GM12878 (cell line): ENCODE data around the gene ATAD2B. TPM values are rescaled to one million over a fixed set of nuclear protein-coding genes. Genes with fewer than 3 reads are reported as not detected.

ENCODE experiments used
- ATAC-seq: fragments of 200-7000 bp; cut with Tn5 transposase; 3 replicates; pipeline ENCODE4 v1.9.1; 2020; ENCODE audit warnings: mild to moderate bottlenecking, moderate library complexity
- BruUV-seq: library from RNA; stranded (reverse); fragments of 400-500 nt; replicated peaks from 2 replicates; lab custom pipeline; 2021; lab: Mats Ljungman, UMichigan
- CTCF ChIA-PET: fragments of 300-600 bp; sonication (Branson Sonifier 250); formaldehyde crosslinking; extraction: SDS; loops from one replicate; lab custom pipeline; 2021; ENCODE audit warnings: inconsistent platforms; lab: Yijun Ruan, JAX
- POLR2A ChIA-PET: fragments of 350-600 bp; formaldehyde crosslinking; extraction: SDS; loops from one replicate; lab custom pipeline; 2021; ENCODE audit warnings: inconsistent platforms; lab: Charles Lee
- RAD21 ChIA-PET: fragments of 300-600 bp; sonication (Branson Sonifier 250); formaldehyde crosslinking; loops from one replicate; lab custom pipeline; 2023; ENCODE audit warnings: antibody characterized with exemption; ENCODE audit not compliant: unreplicated experiment; lab: Charles Lee
- SMC1A ChIA-PET: fragments of 300-600 bp; sonication (Branson Sonifier 250); formaldehyde crosslinking; loops from one replicate; lab custom pipeline; 2023; ENCODE audit not compliant: unreplicated experiment, uncharacterized antibody; lab: Charles Lee
- DNase-seq: peaks from one replicate; pipeline ENCODE4 v3.0.0-alpha.2; 2011; ENCODE audit warnings: low read depth, low spot score
- FAIRE-seq: peaks from 3 replicates; lab custom pipeline; 2011; peaks lifted over from hg19 to GRCh38; lab: Jason Lieb, UNC
- H2AFZ ChIP-seq: 2 replicates; pipeline ENCODE4 v1.6.0; 2011; ENCODE audit warnings: low read depth, low read length, control low read depth; ENCODE audit not compliant: control insufficient read depth
- H3K27ac ChIP-seq: 2 replicates; pipeline ENCODE4 v1.5.1; 2011; ENCODE audit warnings: control low read depth; ENCODE audit not compliant: control insufficient read depth, insufficient read depth
- H3K27me3 ChIP-seq, 2 experiments: replicated peaks in 1 of 2; 2 replicates each; pipeline versions ENCODE4 v1.6.0 to v1.6.1; 2011; ENCODE audit warnings: low read length in 1 of 2; ENCODE audit not compliant: control insufficient read depth in 2 of 2, insufficient read depth in 2 of 2
- H3K36me3 ChIP-seq, 2 experiments: 2 replicates each; pipeline ENCODE4 v1.5.1; 2011; ENCODE audit warnings: low read length in 1 of 2; ENCODE audit not compliant: control insufficient read depth in 2 of 2, insufficient read depth in 2 of 2
- H3K4me1 ChIP-seq: 2 replicates; pipeline ENCODE4 v1.6.1; 2011; ENCODE audit warnings: mild to moderate bottlenecking, low read length, moderate library complexity, mixed read lengths; ENCODE audit not compliant: control insufficient read depth, insufficient read depth
- H3K4me2 ChIP-seq: 2 replicates; pipeline ENCODE4 v1.6.0; 2011; ENCODE audit warnings: control low read depth; ENCODE audit not compliant: control insufficient read depth, insufficient read depth
- H3K4me3 ChIP-seq: fragments of 200-600 bp; sonication (generic); 2 replicates; pipeline ENCODE4 v1.5.1; 2016
- H3K79me2 ChIP-seq: 2 replicates; pipeline ENCODE4 v1.6.0; 2011; ENCODE audit warnings: low read length; ENCODE audit not compliant: control insufficient read depth, insufficient read depth
- H3K9ac ChIP-seq: 2 replicates; pipeline ENCODE4 v1.8.0; 2011; ENCODE audit warnings: low read length, control low read depth, mixed read lengths; ENCODE audit not compliant: control insufficient read depth, insufficient read depth
- H3K9me3 ChIP-seq: replicated peaks from 3 replicates; pipeline ENCODE4 v1.5.1; 2011; ENCODE audit warnings: mild to moderate bottlenecking, low read length; ENCODE audit not compliant: control insufficient read depth, insufficient read depth
- H4K20me1 ChIP-seq: 2 replicates; pipeline ENCODE4 v1.6.0; 2011; ENCODE audit not compliant: control insufficient read depth, insufficient read depth
- CEBPZ ChIP-seq: fragments of 150-350 bp; IDR thresholded peaks from 2 replicates; pipeline ENCODE4 v1.6.1; 2016; ENCODE audit warnings: low read depth, low read length
- CTCF ChIP-seq, 3 experiments: IDR thresholded peaks in 2 of 3; conservative IDR thresholded peaks in 1 of 3; 2 replicates each; pipeline ENCODE4 v1.5.1; 2011; ENCODE audit warnings: low read depth in 3 of 3, low read length in 3 of 3, mild to moderate bottlenecking in 3 of 3, control low read depth in 2 of 3, moderate library complexity in 2 of 3, inconsistent platforms in 1 of 3, mixed read lengths in 1 of 3; ENCODE audit not compliant: control insufficient read depth in 2 of 3, insufficient read depth in 1 of 3; ENCODE audit errors: extremely low read depth in 1 of 3
- IKZF1 ChIP-seq: fragments of 450-650 bp; conservative IDR thresholded peaks from 2 replicates; pipeline ENCODE4 v1.6.1; 2017; ENCODE audit warnings: antibody characterized with exemption, mild to moderate bottlenecking
- MEF2A ChIP-seq: IDR thresholded peaks from 2 replicates; pipeline ENCODE4 v1.6.1; 2011; ENCODE audit warnings: low read depth, mild to moderate bottlenecking, low read length, moderate library complexity; ENCODE audit not compliant: insufficient read depth
- YBX1 ChIP-seq: fragments of 450-650 bp; IDR thresholded peaks from 2 replicates; pipeline ENCODE4 v1.6.1; 2016; ENCODE audit warnings: antibody characterized with exemption
- WGBS: methylation state at CpG from one replicate; pipeline ENCODE4 v1.1.6; 2016; ENCODE audit warnings: low lambda C conversion rate; ENCODE audit not compliant: insufficient replicate concordance, insufficient coverage; ENCODE audit errors: missing lambda C conversion rate; 5-methylcytosine and 5-hydroxymethylcytosine counted together
- in situ Hi-C: fragments of 300-500 bp; cut with MboI; formaldehyde crosslinking; loops from 9 replicates; pipeline ENCODE4 v1.14.3; 2018; ENCODE audit warnings: mixed read lengths
- intact Hi-C: fragments of 100-400 bp; cut with micrococcal nuclease; formaldehyde crosslinking; loops from one replicate; pipeline ENCODE4 v1.14.2; 2022; ENCODE audit not compliant: unreplicated experiment
- polyA plus RNA-seq, 11 experiments: library from polyadenylated mRNA; depleted of rRNA in 4 of 11; unstranded in 6 of 11; stranded (reverse) in 5 of 11; fragments of >200 nt; fragmentation: Nextera tagmentation in 4 of 11; fragmentation: Illumina TruSeq in 1 of 11; extraction: Ambion mirVana in 4 of 11; extraction: Trizol in 1 of 11; gene quantifications; 1 replicate in 1 of 11; 2 replicates in 10 of 11; pipeline versions ENCODE4 v1.2.1 to v1.2.3, GENCODE V29; 2011 to 2016; ENCODE audit warnings: inconsistent platforms in 2 of 11, missing spikeins in 2 of 11, low read depth in 1 of 11
- total RNA-seq, 4 experiments: library from RNA; depleted of rRNA in 3 of 4; stranded (reverse); fragments of >200 nt in 3 of 4; fragmentation: Illumina TruSeq in 1 of 4; extraction: Trizol in 1 of 4; gene quantifications; 2 replicates each; pipeline versions ENCODE4 v1.2.1 to v1.2.3, GENCODE V29; 2013 to 2021

ATAD2B gene
- total and polyA plus RNA-seq, 10 of the 15 experiments (the other 5 are each of a cell fraction or from before 2014, with no cell fraction given), result 3.6 to 29.9 (median 16.8) TPM

DNA sequence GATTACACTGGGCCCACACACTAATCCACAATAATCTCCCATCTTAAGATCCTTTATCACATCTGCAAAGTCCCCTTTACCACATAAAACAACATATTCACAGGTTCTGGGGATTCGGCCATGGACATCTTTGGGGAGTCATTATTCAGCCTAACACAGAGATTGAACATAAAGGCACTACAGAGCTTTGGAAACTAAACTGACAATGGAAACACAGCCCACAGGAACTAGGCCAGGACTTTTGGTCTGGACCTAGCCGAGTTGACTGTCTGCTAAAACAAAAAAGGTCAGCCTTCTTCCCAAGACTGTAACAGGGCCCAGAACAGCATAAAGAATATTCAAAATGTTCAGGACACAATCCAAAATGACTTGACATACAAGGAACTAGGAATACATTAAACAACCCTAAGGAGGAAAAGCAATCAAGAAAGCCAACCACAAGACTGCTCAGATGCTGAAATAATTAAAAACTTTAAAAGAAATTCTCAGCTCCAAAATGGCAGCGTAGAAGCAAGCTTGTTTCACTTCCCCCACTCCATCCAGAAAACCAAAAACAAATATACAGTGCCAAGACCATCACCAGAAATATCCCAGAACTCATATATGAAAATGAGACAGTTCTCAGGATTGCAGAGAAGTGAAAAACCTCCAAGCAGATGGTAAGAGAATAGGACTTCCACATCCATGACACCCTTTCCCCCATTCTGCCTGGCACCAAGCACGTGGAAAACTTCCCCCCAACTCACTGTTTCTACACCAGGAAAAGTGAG lies 207.8 kb downstream of the ATAD2B start:
- BruUV-seq, result no TSS peak
- no peaks in the 10 kb centered on the region for H3K4me1 ChIP-seq
- H3K9me3 ChIP-seq, result peaks cover 5% of the 10 kb centered on the region; the same call in 2 of the 3 replicates
- ChIA-PET CTCF (no interaction called here), POLR2A (no interaction called here), RAD21 (no interaction called here), SMC1A (interaction anchor here (0.6 kb wide), 1 partner anchor 140 kb away, joined by 3 read pairs; no protein-coding TSS in a partner anchor)
- intact Hi-C loops (no loop called here), in situ Hi-C loops (no loop called here)
- no peaks in the 10 kb centered on the region for H3K27me3 ChIP-seq
- DNase-seq (no peak), ATAC-seq (no peak), FAIRE-seq (no peak)
- H2AFZ ChIP-seq, result no peak overlapping the region
- H3K4me2 ChIP-seq, result no peak overlapping the region
- H3K79me2 ChIP-seq, result no peaks in the 10 kb centered on the region
- H3K9ac ChIP-seq, result no peak overlapping the region
- WGBS, result 85% methylated on average over 4 of the region's 4 CpGs
- no peak overlapping the region for H3K27ac ChIP-seq
- H3K4me3 ChIP-seq, result no peak overlapping the region
- H3K36me3 ChIP-seq, result no peaks in the 10 kb centered on the region
- no peaks in the 10 kb centered on the region for H4K20me1 ChIP-seq
- TF ChIP-seq CEBPZ (no peak), MEF2A (no peak), YBX1 (no peak), CTCF (IDR thresholded peaks at IDR 0.05 in 2 of 3, conservative IDR thresholded peaks at IDR 0.05 in 1 of 3; ENCODE audit: control insufficient read depth in 2 of 3, extremely low read depth in 1 of 3, insufficient read depth in 1 of 3, low read depth in 3 of 3, low read length in 3 of 3) (no peak), IKZF1 (no peak)
